HG03354 (cell line): ENCODE measurements around the gene FKBP7.
"Not testable (repeated sequence)": the region's sequence is repeated elsewhere in the genome, so short reads cannot be mapped to it uniquely, and the experiment has no call there.

Source experiments
- ATAC-seq: cut with Tn5 transposase; IDR thresholded peaks from one replicate; pipeline ENCODE4 v1.9.1; 2021; ENCODE audit warnings: mild to moderate bottlenecking; ENCODE audit not compliant: unreplicated experiment, poor library complexity, severe bottlenecking

Gene FKBP7

DNA sequence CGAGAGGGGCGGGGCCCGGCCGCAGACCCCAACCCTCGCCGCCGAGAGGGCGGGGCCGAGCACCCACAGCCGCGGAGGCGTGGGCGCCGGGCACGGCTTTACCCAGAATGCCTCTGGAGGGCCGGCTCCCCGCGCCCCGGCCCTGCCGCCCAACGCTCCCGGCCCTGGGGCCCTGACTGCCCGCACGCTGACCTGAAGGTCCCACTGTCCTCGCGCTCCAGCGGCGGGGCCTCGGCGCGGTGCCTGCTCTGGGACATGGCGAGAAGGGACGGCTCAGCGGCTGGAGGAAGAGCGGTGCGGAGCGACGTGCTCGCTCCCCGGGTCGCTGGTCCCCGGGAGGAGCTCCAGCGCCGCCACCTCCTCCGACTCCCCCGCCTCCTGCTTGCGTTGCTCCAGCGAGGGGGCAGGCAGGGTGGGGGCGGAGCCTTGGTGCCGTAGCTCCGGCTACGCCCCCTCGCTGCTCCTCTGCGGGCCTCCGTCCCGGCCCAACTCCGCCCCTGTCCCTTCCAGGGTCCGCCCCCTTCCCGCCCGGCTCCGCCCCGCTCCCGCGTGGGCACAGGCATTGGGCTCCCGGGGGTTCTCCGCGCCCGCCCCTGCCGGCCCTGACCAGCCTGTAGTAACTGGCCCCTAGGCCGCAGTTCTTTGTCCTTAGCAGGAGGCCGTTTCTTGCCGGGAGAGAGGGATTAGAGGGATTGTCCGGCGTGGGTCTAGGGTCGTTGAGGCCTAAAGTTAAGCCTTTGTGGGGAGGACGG lies 27.4 kb downstream of the FKBP7 start, which contains the start of the genes PJVK and PRKRA:
Gene PJVK, plus strand, starts transcription at position 605 of the 752 bp plus-strand sequence. CDS start 2,032 bp downstream, outside the sequence.
Gene PRKRA, minus strand, starts transcription at position 402 of the 752 bp plus-strand sequence. Its CDS starts 145 bp downstream, at position 257.
- ATAC-seq, result peak; percentile 84

DNA sequence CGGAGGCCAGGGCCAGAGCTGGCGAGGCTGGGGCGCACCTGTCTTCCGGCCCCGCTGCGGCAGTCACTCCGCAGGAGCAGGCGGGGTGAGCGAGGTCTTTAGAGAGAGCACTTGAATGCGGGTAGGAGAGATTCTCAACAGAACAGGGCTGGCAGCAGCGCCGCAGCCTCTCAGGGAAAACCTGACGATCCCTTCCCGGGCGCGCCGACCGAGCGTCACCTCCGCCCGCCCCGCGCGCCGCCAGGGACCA lies 28.0 kb downstream of the FKBP7 start:
- ATAC-seq, result peak; percentile 67

DNA sequence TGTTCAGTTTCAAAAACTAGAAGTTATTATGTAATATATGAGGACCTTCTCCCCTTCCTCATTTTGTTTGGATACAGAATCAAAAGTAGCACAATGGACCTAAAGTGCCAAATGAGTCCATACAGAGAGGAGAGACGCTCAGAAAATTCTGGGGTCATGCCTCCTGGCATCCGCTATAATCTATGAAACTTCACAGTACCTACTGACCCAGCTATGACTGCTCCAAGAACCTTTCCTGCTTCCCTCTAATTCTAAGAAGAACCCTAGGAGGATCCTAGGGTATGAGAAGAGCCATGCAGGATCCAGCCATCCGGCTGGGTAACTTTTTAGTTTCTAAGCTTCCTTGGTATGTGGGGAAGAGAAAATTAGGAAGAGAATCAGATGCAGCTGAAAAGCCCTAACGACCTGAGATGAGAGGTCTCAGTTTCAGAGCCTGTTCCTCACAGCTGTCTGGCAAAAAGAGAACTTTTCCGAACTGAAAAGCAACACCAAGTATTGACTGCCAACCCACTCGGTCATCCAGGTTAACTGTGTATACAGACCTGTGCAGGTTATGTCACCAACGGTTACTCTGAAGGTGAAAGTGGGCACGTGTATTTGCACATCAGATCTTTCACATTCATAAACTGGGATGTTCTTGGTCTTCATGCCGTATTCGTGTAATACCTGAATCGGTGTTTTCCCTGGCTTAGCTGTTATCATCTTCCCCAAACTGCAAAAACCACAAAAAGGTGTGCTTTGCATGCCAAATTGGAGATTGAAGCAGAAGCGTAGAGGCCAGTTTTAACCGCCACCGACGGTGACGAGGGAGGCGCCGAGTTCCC lies 28.5 kb downstream of the FKBP7 start:
- ATAC-seq, result peak; percentile 12

DNA sequence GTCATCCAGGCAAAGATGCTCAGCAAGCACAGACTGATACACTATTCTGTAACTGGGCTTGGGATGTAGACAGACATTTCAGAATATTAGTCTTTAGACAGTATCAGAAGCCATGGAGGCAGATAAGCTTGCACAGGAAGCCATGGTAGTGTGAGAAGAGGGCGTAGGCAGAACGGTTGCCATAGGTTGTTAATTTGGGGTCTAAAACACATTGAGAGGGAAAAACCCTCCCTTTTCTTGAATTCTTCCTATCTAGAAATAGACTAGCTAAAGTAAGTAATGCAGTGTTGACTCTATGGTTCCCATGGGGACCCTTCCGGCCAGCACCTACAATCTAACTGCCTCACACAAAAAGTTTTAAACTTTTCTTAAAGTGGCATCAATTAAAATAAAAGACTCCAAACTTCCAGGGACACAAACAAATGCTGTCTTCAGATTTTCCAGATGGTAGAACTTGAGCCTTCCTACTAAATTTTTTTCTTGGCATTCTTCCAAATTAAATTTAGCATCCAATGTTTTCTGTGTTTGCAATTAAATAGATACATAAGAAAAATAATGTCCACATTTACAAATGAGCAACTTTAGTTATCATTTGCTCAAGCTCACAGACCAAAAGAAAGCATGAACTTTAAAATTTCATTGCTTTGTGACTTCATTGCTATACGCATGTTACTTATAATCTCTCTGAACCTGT lies 29.3 kb downstream of the FKBP7 start:
- ATAC-seq, result no peak

DNA sequence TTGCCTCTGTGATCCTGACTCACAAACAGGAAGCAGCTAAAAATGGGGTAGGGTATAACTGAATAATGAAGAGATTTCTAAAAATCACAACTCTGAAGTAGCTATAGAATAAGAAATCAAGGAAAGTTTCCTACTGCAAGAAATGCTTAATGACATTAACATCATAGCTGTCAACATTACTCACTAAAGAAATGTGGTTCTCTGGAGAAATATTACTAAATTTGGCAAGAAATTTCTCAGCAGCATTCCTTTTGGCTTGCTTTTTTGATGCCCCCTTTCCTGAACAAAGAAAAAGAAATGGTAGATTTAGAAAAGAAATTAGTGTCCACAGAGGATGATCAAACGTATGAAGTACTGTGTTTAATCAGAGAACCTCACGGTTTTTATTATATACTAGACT lies 37.0 kb downstream of the FKBP7 start:
- ATAC-seq, result no peak

DNA sequence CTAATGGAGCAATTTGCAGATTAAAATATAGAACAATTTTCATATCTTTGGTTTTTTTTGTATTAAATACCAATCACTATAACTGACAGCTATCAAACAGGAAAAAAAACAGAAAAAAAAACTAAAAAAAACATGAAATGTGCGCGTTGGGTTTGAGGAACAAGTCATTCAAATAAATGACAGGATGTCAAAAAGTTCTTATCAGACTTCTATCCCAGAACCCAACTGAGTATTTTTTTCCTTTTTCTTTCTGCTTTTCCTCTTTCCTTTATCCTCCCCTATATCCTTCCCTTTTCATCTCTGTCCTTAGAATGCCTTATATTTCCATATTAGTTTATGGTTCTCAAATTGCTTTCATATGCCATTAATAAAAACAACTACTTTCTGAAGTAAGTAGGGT lies 41.7 kb downstream of the FKBP7 start:
- ATAC-seq, result no peak

DNA sequence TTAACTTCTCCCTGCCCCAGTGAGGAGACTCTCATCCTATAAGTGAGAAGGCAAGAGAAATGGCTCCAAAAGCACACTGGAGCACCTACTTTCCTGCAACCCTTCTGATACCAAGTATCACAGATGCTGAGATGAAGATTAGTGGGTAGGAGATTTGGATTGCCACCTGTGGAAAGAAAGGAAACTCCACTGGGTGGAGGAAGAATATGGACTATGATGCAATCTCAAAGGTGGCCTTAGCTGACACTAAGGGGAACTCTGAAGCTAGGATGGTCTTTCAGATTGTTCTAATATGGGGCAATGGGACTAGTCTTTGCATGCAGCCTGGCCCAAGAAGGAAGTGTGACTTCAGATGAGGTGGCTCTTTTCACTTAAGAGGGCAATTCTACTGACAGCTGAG lies 49.1 kb downstream of the FKBP7 start:
- no peak for ATAC-seq

DNA sequence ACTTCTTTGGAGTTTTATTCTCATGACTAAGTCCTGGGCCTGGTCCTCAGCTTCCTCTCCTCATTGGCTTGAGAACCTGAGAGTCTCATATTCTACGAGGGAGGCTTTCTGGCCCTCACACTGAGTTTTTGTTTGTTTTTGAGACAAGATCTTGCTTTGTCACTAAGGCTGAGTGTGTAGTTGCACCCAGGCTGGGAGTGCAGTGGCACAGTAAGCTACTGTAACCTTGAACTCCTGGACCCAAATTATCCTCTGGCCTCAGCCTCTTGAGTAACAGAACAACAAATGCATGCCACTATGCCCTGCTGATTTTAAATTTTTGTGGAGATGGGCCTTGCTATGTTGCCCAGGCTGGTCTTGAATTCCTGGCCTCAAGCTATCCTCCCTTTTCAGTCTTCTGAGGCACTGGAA lies 50.0 kb downstream of the FKBP7 start:
- ATAC-seq, result no peak

DNA sequence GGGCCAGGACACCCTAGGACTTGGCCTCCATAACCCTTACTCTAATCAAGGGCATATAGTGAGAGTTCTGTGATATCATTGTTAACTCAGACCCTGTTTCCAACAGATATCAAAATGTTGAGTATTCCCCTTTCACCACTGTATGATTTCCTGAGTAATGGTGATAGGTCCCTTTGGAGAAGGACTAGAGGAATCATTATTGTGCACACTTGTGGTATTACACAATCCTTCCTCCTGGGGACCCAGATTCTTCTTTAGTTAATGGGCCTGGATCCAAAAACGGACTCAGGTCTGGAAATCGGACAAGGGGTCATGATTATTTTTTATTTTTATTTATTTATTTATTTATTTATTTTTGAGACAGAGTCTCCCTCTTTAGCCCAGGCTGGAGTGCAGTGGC lies 50.9 kb downstream of the FKBP7 start:
- ATAC-seq, result no peak

DNA sequence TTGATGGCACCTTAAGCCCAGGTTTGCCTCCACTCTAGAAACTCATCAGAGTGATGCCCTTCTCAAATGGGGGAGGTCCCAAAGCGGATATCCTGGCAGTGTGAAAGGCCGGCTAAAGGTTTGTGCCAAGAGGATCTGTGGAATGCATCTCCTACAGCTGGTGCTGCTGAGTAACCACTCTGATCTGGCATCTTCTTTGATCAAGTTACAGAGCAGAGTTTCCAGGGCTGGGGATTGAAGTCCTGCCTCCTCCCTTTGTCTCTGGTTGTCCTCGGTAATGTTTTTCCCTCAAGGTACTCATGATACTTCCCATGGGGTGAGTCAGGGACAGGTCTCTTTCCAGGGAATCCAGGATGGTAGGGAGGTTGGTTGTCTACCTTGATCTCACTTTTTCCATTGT lies 52.0 kb downstream of the FKBP7 start:
- ATAC-seq, result no peak

DNA sequence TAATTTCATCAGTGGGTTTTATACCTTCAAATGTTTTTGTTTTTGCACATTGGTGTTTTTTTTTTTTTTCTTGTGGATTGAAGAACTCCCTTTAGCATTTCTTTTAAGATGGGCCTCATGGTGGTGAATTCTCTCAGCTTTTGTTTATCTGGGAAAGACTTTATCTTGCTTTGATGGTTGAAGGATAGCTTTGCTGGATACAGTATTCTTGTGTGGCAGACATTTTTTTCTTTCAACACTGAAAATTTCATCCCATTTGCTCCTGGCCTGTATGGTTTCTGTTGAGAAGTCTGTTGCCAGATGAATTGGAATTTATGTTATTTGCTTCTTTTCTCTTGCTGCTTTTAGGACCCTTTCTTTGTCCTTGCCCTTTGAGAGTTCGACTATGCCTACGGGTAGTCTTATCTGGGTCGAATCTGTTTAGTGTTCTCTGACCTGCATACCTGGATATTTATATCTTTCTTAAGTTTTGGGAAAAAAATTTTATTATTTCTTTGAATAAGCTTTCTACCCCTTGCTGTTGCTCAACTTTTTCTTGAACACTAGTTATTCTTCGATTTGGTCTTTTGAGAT lies 53.1 kb downstream of the FKBP7 start:
- ATAC-seq, result no peak

DNA sequence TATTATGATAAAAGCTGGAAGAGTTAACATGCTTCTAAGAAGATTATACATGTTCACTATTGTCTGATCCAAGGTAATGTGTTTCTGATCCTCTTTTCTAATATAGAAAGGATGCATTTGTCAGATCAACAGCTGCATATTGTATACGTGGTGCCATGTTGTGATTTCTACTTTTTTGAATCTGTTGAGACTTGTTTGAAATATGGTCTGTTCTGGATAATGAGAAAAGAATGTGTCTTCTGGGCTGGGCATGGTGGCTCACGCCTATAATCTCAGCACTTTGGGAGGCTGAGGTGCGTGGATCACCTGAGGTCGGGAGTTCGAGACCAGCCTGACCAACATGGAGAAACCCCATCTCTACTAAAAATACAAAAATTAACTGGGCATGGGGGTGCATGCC lies 54.7 kb downstream of the FKBP7 start:
- not testable (repeated sequence) for ATAC-seq

DNA sequence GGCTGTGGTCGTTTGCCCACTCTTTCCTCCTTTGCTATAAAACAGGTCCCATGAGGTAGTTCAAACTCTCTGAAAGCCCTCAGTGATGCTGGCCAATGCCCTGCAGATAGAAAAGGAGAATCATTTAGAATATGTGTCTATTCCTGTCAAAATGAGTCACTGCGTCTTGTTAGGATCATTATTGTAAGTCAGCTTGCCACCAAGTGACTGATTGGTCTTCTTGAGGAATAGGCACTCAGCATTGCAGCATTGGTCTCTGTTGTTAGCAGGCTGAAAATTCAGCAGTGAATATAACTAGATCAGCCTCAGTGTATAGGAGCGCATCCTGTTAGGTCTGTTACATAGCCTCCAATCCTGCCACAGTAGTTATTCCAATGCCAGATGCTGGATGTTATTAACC lies 56.3 kb downstream of the FKBP7 start:
- no peak for ATAC-seq

DNA sequence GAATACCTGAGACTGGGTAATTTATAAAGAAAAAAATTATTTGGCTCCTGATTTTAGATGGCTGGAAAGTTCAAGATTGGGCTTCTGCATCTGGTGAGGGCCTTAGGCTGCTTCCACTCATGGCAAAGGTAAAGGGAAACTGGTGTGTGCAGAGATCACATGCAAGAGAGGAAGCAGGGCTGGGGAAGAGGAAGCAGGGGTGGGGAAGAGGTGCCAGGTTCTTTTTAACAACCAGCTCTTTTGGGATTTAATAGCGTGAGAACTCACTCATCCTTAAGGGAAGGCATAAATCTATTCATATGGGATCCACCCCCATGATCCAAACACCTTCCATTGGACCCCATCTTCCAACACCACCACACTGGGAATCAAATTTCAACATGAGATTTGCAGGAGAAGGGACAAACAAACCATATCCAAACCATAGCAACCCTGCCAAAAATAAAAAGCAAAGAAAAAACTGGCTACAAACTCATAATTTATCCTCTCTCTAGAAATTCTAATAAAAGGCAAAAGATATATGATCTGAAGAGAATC lies 57.9 kb downstream of the FKBP7 start:
- no peak for ATAC-seq

DNA sequence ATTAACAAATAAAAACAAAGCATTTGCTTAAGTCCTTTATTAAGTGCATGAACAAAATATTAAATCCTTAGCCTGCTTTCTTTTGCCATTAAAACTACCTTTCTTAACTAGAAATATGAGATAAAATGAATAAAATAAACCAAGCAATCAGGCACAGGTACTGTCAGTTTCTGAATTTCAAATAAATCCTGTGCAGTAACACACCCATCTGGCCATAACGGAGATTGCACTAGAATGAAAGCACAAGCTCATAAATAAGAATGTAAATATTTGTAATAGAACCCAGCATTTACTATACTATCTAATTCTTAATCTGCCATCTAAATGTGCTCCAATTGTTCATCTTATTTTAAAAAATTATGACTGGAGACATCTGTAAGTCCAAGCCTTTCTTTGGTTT lies 59.3 kb downstream of the FKBP7 start:
- ATAC-seq, result no peak

DNA sequence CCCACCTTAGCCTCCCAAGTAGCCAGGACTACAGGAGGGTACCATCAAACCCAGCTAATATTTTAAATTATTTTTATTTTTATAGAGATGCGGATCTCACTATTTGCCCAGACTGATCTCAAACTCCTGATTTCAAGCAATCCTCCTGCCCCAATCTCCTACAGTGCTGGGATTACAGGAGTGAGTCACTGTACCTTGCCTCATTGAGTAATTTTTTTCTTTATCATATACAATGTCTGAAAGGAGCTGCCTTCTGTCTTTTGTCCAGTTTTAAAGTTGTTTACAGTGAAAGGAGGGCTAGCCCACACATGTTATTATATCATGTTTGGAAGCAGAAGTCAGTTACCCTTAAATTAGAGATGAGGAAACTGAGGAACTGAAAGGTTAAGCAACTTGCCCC lies 60.0 kb downstream of the FKBP7 start:
- no peak for ATAC-seq

DNA sequence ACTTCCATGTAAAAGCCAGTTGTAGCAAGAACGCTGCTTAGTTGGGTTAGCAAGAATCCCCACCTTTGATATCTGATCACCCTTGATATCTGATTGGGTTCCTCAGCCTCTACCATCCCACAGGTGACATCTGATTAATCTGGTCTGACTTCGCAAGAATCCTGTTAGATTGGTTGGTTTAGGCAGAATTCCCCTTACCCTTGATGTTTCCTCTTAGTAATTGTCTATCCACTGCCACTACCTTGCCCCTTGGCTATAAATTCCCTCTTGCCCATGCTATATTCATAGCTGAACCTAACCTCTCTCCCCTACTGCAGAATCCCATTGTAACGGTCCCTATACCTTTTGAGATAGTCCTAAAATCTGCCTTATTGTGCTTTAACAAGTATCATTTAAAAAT lies 60.5 kb downstream of the FKBP7 start:
- no peak for ATAC-seq

DNA sequence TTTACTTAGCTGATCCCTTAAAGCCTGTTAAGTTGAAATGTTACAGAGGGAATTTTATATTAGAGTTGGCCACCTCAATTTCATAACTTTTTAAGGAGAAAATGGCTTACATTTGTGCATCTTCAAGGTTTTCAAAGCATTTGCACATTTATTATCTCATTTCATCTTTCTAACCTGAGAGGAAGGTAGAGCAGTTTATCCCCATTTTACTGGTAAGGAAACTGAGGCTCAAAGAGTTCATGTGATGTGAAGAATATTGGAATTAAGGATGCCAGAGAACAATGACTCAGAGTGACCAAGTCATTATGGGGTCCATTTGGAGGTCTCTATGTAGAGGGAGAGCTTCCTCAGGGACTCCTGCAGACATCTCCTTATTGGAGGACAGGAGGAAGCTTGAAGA lies 62.4 kb downstream of the FKBP7 start:
- no peak for ATAC-seq

DNA sequence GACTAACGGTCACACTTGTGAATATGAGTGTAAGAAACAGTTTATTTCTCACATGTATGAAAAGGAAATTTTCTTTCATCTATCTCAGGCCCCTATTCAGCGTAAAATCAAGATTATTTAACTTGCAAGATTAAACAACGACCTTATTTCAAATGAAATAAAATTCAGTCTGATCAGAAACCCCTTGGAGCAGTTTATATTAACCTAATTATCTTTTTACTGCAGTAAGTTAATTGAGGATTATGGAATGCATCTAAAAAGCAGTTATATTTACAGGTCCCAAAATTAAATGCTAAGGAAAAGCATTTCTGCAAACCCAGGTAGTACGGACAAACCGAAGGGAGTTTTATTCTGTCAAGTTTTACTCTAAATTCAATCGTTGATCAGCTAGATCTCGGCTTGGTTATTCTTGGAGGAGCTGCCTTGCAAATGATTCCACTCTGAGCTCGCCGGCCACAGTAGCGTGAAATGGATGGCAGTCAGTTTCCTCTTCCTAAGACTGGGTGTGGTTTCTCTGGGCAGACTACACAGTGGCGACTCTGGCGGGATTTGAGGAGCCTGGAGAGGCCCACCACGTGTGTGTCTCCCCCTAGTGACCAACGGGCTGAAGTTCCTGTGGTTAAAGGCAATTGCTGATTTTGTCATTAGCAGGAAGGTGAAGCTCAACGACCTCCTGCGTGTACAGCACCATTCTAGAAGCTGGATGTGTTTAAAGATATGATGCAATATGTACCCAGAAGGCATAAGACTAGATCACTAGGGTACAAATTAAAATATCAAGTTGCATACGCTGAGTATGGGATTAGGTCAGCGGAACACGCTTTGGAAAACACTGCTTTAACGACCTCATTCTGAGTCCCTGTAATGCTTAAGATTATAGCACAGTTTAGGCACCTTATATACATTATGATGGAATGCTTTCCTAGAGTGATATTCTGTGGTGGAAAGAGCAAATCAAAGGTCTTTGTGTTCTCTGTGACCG lies 63.8 kb downstream of the FKBP7 start:
- ATAC-seq, result peak; percentile 79
